ENCODE data around the gene CLCNKB. TPM values are rescaled to one million over a fixed set of nuclear protein-coding genes. Genes with fewer than 3 reads are reported as not detected.
A peak's percentile ranks its signal among the peaks of the same experiment; 100 is the strongest.

Gene CLCNKB
- total RNA-seq = 1 to 10 TPM; 3.9 to 4.6 TPM

GRCh38 chr1:16043521-16043920, at the start of gene CLCNKB:
TSS of gene CLCNKB (plus strand) at chr1:16043782. CDS start at chr1:16044493, 711 bp downstream.
- H3K4me1 ChIP-seq = peaks cover 0 to 1% of the 10 kb centered on the region in 2 donors
- no peak for DNase-seq (ENCODE audit: low spot score)
- H3K36me3 ChIP-seq = no peaks in the 10 kb centered on the region
- TF ChIP-seq, protein P1, sequence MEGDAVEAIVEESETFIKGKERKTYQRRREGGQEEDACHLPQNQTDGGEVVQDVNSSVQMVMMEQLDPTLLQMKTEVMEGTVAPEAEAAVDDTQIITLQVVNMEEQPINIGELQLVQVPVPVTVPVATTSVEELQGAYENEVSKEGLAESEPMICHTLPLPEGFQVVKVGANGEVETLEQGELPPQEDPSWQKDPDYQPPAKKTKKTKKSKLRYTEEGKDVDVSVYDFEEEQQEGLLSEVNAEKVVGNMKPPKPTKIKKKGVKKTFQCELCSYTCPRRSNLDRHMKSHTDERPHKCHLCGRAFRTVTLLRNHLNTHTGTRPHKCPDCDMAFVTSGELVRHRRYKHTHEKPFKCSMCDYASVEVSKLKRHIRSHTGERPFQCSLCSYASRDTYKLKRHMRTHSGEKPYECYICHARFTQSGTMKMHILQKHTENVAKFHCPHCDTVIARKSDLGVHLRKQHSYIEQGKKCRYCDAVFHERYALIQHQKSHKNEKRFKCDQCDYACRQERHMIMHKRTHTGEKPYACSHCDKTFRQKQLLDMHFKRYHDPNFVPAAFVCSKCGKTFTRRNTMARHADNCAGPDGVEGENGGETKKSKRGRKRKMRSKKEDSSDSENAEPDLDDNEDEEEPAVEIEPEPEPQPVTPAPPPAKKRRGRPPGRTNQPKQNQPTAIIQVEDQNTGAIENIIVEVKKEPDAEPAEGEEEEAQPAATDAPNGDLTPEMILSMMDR (IDR thresholded peaks at IDR 0.05) = no peak
- H3K27me3 ChIP-seq = no peaks in the 10 kb centered on the region
- H3K27ac ChIP-seq = no peak within 1 kb of the TSS
- no peak within 1 kb of the TSS for H3K4me3 ChIP-seq
- H3K9me3 ChIP-seq = no peaks in the 10 kb centered on the region

DNA sequence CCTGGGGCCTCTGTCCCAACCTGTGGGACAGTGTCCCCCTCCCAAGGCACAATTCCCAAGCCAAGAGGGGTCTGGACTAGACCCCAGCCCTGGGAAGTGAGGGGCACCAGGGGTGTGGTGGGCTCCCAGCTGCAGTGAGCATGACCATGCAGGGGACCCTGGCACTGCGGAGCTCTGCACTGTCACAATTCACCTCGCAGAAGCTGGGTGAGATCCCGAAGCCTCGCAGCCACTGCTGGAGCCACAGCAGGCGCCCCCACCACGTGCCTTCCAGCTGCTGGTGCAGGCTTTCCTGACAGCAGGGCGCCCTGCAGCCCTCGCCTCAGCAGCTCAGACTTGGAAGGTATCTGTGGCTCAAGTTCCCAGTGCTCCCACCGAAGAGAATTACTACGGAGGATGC, 49.5 kb upstream of the CLCNKB start:
- Histone ChIP-seq H3K36me3 (no peaks in the 10 kb centered on the region), H3K4me3 (no peak overlapping the region), H3K4me1 (no peaks in the 10 kb centered on the region), H3K9me3 (no peaks in the 10 kb centered on the region), H3K27ac (no peak overlapping the region), H3K27me3 (no peaks in the 10 kb centered on the region)
- TF ChIP-seq, protein P1 (IDR thresholded peaks at IDR 0.05) = no peak
- no peak for DNase-seq (ENCODE audit: low spot score)

DNA sequence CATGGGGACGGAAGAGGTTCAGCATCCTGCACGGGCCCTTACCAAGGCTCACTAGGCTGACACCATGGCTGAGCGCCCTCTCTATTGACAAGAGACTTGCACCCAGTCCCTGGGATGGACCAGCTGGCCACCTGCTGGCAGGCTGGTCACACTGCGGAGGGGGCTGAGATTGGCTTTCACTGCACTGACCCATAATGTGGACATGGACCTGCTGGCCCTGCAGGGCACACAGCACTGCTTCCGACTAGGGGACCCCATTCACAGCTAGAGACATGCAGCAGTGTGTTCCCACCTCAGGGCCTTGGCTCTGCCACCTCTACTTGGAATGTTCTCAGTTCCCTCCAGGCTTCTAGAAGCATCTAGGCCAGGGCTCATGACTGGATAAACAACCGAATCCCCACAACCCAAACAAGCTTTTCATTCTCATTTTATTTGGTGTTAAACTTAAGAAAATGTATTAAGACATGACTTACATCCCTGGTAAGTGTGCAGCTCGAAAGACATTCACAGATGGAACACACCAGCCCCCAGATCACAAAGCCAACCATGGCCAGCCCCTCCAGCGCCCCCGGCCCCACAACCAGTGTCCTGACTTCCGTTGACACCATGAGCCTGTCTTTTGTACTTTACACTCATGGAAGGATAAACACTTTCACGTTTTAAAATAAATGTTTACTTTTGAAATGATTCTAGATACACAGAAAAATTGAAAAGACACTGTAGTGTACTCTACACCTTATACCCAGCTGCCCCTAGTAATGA, 48.8 kb upstream of the CLCNKB start:
- no peaks in the 10 kb centered on the region for H3K9me3 ChIP-seq
- no peaks in the 10 kb centered on the region for H3K4me1 ChIP-seq
- no peaks in the 10 kb centered on the region for H3K36me3 ChIP-seq
- H3K27me3 ChIP-seq = no peaks in the 10 kb centered on the region
- H3K27ac ChIP-seq = no peak overlapping the region
- DNase-seq (ENCODE audit: low spot score) = peak; percentile 75
- H3K4me3 ChIP-seq = no peak overlapping the region
- TF ChIP-seq, protein P1 (IDR thresholded peaks at IDR 0.05) = peak; percentile 67 to 93

DNA sequence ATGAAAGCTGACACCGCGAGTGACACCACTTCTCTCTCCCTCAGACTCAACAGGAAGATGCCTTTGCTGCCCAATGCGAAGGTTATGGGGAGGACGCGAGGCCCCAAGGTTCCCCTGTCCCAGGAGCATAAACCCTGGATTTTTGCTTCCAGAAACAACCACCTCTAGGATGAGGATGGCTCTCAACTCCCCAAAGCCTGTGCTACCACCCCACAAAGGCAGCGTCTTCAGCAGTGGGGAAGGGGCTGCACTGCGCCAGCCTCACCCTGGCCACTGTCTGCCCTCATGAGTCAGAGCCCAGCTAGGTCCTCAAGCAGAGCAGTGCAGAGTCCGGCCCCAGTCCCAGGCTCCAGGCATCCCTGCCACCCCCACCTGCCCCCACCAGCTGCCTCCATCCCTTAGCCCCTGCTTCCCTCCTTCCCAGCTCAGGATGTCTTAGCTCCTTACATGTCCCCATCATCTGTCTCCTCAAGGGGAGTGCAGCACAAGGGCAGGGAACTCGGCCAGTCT, 46.5 kb upstream of the CLCNKB start:
- Histone ChIP-seq H3K36me3 (no peaks in the 10 kb centered on the region), H3K27me3 (no peaks in the 10 kb centered on the region), H3K4me1 (no peaks in the 10 kb centered on the region), H3K9me3 (no peaks in the 10 kb centered on the region), H3K27ac (no peak overlapping the region), H3K4me3 (no peak overlapping the region)
- no peak for DNase-seq (ENCODE audit: low spot score)
- TF ChIP-seq, protein P1 (IDR thresholded peaks at IDR 0.05) = no peak

DNA sequence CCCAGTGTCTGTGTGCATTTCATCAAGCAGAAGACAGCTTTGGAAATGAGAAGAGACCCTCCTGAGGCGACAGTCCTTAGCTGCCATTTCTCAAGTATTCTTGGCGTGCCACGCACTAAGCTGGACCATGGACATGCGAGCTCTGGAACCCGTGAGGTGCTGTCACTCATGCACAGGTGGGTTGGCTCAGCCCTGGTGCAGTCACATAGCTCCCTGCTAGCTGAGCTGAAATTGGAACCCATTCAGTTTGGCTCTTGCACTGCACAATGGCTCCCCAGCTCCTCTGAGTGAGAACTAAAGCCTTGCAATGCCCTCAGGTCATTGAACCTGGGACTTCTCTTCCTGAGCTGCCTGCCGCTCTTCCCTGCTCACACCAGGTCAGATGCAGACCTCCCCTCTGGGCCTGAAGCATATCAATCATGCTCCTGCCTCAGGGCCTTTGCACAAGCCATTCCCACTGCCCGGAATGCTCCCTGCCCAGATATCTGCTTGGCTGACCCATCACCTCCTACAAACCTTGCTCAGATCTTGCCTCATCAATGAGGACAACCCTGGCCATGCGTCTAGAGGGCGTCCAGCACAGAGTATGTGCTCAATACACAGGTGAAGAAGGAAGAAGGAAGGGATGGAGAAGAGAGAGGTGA, 45.8 kb upstream of the CLCNKB start:
- no peaks in the 10 kb centered on the region for H3K4me1 ChIP-seq
- H3K36me3 ChIP-seq = no peaks in the 10 kb centered on the region
- DNase-seq (ENCODE audit: low spot score) = no peak
- H3K27me3 ChIP-seq = no peaks in the 10 kb centered on the region
- no peaks in the 10 kb centered on the region for H3K9me3 ChIP-seq
- TF ChIP-seq, protein P1 (IDR thresholded peaks at IDR 0.05) = no peak
- no peak overlapping the region for H3K27ac ChIP-seq
- no peak overlapping the region for H3K4me3 ChIP-seq
